ENCODE data around the gene PPP2R2C.

PPP2R2C gene

DNA sequence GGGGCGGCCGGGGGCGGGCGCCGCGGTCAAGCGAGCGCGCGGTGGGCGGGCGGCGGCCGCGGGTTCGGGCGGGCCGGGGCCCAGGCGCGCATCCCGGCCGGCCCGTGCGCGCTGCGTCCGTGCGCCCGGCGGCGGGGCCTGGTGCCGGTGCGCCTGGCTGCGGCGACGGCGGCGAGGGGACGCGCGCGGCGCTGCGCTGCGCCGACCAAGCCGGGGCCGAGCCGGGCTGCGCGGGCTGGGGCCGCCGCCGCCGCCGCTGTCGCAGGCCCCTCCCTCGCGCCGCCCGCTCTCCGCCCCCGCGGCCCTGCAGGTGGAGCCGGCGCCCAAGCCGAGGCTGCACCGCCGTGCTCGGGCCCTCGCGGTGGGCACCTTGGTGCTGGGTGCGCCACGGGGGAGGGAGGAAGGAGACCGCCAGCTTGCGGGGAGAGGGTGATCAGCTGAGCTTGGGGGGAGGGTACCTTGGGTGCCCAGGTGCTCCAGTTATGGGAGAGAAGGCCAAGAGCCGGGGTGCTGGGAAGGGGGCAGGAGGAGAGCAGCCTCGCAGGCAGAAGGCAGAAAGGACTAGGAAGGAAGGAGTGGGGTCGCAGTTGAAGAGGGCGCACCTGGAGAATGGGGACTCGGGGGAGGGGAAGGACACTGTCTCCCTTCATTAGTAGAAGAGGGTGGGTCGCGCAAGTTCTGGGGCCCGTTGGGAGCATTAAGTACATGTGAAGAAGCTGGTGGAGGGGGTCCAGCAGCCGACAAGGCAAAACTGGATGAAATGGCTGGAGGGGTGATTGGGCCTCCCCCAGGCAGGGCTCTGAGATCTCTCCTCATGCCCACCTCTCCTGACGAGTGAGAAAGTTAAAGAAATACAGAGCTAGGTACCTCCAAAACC, at the start of gene PPP2R2C:
TSS of gene PPP2R2C (minus strand) at position 228 of the 877 bp plus-strand sequence. CDS start 385 bp downstream, outside the sequence.
- DNase-seq (ENCODE audit: low spot score) = no peak

DNA sequence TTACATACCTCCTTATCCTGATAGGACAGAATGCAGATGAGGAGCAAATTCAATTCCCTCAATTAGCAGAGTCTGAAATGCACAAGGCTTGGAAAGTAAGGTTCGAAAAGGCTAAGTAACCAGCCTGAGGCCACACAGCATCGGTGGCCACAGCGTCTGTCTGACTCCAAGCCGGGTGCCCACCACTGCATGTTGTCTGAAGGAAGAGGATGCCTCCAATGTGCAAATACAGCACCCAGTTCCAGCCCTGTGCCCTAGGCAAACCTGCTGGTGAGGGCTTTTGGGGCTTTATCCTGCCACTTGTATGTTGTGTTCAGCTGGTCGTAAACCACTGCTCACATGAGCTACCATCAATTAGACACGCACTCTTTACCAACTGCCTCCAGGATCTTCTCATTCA, 48.6 kb upstream of the PPP2R2C start:
- DNase-seq (ENCODE audit: low spot score) = no peak

DNA sequence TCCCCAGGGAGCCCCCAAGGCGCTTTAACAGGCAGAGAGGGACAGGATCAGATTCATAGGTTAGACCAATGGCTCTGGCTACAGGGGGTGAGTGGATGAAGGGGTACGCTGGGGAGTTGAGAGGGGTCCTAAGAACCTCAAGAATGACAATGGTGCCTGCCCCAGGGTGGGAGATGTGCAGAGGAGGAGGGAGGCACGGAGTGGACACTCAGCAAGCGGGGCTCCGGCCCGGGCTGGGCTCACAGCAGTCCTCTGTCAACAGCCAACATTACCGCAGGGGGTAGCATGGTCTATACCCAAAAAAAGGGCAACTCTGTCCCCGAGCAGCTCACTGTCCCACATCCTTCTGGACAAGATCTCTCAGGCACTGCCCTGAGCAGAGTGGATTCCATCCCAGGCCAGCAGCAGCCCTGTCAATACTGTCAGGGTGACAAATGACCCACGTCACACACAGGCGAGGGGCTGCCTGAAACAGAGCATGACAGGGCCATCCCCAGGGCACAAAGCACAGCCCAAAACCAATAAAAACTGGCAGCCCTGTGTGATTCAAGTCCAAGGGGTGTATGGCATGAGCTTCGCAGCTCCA, 47.7 kb upstream of the PPP2R2C start:
- DNase-seq (ENCODE audit: low spot score) = no peak

DNA sequence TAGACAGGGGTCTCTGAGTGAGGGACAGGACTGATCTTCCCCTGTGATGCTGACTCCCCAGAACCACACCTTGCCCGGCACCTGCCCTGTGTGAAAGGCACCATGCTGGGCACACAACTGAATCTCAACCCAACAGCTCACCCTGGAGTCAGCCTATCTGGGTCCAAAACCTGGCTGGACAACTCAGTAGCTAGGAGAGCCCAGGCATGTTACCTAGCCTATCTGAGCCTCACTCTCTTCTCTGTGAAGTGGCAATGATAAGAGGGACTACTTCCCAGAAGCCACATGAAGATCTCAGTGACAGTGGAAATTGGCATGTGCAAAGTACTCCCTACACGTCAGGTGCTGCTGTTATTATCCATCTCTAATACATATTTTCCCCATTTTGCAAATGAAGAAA, 44.8 kb upstream of the PPP2R2C start:
- DNase-seq (ENCODE audit: low spot score) = no peak

DNA sequence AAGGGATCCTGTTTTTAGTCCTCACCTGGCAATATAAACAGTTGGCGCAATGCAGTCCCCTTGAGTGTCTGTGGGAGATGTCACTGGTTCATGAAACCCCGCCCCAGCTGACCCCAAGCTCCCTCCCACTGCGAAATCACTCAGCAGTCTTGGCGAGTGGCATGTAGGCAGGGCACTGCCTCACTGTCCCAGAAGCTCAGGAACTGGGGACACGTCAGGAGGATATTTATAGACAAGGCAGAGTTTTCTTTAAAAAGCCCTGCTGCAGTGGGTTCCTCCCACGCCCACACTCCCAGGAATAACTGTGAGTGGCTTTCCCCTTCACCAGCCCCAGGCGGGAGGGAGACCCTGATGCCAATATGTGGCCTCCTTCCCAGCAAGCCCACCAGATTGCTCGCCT, 44.3 kb upstream of the PPP2R2C start:
- DNase-seq (ENCODE audit: low spot score) = no peak

DNA sequence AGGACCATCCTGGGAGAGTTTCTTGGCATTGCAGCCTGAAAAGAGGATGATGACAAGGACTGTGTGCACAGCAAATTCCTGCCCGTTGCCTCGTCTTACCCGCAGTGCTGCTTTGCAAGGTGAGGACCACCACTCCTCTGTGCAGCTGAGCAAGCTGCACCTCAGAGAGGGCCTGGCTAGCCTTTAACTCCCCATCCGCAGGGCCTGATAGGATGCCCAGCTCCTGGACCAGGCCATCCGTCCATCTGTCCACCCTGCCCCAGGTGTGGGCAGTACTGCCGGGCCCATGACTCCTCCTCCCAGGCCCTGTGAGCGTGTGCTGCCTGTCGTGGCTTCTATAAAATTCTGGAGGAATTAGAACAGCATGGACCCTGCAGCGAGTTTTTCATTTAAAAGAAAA, 43.9 kb upstream of the PPP2R2C start:
- DNase-seq (ENCODE audit: low spot score) = no peak

DNA sequence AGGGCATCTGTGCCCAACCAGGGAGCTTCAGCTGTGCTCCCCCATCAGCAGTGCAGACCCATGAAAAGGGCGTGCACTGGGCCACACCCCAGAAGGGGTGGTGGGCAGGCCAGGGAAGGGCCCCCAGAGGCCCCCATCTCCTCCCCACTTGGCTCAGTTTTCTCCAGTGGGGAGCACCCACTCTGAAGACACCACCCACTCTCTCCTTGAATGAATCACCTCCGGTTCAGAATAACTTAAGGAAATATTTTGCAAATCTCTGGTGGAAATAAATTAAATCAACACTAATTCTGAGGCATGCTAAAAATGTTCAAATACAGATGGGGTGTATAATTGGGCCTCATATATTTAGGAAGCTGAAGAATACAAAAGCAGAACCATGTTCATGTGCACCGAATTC, 41.3 kb upstream of the PPP2R2C start:
- no peak for DNase-seq (ENCODE audit: low spot score)

DNA sequence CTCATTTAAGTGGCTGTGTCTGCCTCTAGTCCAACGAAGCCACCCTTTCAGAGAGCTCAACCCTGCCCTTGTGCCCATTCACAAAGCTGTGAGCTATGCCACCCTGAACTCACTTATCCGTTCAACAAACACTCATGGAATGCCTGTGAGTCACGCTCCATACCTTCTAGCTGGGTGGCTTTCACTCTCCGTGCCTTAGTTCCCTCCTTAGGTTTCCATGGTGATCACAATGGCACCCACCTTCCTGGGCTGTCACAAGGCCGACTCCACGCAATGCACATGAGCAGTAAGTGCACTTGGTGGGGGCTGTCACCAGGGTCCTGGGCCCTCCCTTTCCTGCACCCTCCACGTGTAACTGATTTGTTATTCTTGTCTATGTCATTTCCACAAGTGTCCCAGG, 37.2 kb upstream of the PPP2R2C start:
- DNase-seq (ENCODE audit: low spot score) = no peak

DNA sequence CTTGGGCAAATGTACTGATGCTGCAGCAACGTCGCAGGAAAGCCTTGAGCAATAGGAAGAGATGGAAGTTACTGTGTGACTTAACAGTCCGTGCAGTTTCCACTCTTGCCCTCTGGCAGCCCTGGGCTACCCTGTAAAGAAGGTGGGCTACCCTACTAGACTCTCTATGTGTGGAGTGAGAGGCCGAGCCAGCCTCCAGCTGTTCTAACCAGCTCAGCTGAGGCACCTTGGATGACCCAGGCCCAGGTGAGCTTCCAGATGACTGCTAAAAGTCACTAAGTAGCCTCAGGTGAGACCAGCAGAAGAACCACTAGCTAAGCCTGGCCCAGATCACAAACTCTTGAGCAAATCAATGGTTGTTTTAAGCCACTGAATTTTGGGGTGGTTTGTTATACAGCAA, 34.9 kb upstream of the PPP2R2C start:
- no peak for DNase-seq (ENCODE audit: low spot score)

DNA sequence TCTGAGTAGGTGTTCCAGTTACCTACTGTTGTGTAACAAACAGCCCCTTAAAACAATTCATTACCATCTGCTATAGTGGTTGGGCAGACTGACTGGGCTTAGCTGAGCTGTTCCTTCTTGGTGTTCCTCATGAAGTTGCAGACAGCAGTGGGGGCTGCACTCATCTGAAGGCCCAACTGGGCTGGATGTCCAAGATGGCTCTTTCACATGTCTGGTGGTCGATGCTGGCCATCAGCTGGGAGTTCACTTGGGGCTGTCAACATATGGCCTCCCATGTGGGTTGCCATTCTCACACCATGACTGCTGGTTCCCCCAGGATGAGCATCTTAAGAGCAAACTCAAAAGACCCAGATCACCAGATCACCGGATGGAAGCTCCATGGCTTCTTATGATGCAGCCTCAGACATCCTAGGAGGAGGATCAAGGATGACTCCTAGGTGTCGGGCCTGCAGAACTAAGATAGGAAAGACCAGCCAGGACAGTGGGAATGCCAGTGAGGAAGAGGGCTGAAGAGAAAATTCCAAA, 34.3 kb upstream of the PPP2R2C start:
- no peak for DNase-seq (ENCODE audit: low spot score)

DNA sequence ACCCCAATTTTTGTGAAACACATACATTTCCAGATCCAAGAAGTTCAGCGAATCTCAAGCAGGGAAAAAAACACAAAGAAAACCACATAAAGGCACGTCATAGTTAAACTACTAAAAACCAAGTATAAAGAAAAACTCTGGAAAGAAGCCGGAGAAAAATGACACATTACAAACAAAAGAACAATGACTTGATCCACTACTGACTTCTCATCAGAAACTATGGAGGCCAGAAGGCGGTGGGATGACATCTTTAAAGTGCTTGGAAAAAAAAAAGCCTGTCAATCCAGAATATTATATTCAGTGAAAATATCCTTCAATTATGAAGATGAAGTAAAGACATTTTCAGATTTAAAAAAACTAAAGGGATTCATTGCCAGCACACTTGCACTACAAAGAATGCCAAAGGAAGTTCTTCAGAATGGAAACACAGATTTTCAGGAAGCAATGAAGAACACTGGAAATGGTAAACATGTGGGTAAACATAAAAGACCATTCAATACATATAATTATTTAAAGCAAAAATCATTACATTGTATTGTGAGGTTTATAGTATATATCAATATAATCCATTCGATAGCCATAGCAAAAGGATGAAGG, 32.6 kb upstream of the PPP2R2C start:
- no peak for DNase-seq (ENCODE audit: low spot score)

DNA sequence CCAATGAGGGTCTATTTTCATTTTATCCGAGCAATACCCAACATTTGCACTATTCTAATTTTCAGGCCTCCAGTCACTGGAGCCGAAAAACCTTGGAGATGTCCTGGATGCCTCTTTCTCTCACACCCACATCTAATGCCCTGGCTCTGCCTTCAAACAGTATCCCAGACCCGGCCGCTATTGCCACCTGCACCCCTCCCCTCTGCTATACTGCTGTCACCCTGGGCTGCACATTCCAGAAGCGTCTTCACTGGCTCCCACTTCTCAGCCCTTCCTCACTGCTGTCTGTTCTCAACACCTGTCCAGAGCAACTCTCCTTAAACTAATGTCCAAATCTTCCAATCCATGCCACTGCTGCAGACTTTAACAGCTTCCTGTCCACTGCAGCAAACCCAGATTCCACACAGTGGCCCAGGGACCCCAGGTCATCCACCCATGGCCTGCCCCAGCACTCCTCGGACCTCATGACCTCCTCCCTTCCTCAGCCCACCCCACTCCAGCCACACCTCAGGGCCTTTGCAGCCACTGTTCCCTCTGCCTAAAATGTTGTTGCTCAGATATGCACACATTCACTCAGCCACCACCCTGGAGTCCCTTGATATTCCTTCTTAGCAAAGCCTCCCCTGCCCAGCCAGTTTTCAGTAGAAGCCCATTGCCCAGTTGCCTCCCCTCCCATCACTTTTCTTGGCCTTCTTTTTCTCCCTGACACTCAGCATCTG, 30.5 kb upstream of the PPP2R2C start:
- DNase-seq (ENCODE audit: low spot score) = no peak

DNA sequence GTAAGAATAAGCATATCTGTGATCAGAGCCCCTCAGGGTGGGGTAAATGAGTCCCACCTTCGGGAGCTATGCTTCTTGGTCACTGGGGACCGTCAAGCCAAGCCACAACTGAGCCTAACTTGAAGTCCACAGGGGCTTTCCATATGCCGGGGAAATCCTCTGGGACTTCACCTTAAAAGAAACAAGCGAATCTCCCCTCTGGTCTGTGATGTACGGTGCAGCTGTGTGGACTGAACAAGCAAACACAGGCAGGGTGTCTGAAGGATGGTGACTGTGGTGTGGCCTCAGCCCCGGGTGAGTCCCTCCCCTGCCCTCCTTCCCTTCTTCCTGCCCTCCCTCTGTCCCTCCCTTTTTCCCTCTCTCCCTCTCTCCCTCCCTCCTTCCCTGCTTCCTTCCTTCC, 29.7 kb upstream of the PPP2R2C start:
- no peak for DNase-seq (ENCODE audit: low spot score)

DNA sequence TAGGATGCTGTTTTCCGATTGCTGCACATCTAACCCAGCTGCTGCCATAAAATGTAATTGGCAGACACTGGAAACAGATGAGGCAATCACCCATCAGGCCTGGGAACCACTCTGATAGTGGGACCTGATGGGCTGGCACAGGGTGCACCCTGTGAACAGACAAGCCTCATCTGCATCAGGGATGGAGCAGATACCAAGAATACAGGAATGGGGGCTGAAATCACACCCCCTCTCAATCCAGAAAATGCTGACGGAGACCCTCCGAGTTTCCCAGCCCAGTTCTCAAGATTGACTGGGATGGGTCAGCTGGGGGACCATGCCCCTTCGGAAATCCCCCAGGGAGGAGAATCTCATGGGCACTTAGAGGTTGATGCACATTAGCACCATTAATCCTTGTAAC, 28.8 kb upstream of the PPP2R2C start:
- no peak for DNase-seq (ENCODE audit: low spot score)

DNA sequence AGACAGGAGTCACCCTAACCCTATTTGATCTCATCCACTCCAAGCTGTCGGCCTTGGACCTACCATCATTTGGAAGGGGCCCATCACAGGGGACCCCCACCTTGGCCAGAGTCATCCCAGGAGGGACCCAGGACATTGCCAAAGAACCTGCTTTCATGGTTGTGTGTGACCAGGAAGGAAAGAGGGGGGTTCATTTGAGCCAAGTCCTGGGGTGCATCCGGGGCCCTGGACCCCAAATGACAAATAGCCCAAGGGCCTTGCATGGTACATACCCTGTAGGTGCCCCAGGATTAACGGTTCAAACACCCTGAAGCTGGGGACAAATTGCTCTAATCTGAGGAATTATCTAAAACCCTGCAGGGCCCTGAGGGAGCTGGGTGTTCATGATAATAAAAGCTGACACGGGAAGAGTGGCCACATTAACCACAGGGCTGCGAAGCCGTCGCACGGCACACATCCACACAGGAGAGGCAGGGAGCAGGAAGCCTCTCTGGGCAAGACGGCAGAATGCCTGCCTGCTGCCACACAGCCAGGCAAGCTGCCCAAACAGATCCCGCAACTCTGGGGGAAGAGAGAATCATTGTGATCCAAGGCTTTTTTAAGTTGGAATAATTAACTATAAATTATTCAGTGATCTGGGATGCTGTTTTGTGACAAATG, 28.2 kb upstream of the PPP2R2C start:
- DNase-seq (ENCODE audit: low spot score) = no peak

DNA sequence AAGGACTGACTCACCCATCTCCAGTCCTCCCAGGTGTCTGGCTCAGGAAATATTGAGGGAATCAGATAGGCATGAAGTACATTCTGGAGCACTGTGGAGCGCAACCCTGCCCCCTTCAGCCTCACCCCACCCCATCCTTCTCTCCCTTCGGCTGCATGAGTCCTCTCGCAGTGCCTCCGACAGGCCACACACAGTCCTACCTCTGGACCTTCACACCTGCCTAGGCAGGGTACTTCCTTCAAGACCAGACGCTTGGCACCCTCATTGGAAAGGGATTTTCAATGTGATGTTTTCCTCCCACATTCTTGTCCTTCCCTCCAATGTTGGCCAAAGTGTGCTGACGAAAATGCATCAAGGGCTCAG, 26.8 kb upstream of the PPP2R2C start:
- DNase-seq (ENCODE audit: low spot score) = no peak

DNA sequence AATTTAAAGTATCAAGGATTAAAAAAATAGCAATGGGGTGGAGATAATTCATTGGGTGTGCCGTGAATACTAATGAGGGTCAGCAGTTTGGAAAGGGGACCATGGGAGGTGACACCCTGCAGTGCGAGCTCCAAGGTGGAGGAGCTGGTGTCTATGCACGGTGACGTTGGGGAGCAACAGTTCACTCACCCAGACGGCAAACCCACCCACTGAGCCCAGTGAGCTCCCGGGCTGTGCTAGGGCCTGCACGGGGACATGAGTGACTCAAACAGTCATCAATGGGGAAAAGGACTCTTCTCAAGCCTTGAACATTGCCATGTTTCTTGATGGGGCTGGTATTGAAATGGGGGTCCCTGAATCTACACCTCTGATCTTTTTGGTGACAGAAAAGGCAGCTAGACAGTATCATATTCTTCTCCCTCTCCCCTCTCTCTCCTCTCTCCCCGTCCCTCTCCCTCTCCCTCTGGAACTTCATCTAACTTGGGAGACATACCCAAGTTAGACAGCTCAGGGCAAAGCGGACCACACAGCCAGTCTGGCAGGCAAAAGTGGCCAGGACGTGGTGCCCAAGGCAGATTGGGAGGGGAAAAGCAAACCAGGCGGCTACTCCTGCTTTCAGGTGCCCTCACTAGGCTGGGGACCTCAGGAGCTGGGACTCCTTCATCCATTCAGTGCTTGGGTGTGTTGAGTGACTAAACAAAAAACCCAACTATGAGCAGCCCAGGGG, 26.3 kb upstream of the PPP2R2C start:
- DNase-seq (ENCODE audit: low spot score) = no peak

DNA sequence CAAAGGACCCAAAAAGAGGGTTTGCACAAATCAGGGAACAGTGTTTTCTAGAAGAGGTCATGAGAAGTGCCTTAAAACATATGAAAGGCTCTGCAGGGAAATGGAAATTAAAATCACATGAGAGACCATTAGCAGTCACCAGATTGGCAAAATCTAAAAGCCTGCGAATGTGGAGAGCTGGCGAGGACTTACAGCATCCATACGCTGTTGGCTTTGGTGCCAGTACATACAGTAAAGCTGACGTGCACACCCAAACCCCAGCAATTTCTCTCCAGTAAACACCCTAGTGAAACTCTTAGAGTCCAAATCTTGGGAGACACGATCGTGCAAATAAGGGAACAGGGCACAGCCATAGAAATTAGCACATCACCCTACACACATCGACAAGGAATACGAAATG, 25.4 kb upstream of the PPP2R2C start:
- no peak for DNase-seq (ENCODE audit: low spot score)

DNA sequence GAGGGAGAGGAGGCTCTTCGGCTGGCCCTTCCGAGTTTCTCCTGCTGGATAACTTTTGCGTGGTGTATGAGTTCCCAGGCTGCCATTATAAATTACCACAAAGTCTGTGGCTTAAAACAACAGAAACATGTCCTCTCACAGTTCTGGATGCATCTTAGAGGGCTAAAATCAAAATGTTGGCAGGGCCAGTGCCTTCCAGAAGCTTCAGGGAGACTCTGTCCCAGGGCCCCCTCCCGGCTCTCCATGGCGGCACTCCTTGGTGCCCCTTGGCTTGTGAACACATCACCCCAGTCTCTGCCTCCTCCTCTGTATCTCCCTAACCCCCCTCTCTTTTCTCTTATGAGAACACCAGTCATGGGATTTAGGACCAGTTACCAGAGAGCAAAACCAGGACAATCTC, 23.3 kb upstream of the PPP2R2C start:
- no peak for DNase-seq (ENCODE audit: low spot score)

DNA sequence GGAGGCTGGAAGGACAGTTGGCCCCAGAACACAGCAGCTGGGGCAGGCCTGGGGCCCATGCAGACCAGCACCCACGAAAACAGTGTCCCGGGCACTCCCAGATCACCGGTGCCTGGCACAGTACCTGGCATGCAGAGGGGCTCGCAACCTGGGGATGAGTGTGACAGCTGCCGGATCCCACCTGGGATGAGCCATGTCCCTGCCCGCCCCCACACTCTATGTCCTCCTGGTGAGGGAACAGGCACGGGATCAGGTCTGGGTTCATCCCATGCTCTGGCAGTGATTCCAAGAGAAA, 22.8 kb upstream of the PPP2R2C start:
- DNase-seq (ENCODE audit: low spot score) = no peak

DNA sequence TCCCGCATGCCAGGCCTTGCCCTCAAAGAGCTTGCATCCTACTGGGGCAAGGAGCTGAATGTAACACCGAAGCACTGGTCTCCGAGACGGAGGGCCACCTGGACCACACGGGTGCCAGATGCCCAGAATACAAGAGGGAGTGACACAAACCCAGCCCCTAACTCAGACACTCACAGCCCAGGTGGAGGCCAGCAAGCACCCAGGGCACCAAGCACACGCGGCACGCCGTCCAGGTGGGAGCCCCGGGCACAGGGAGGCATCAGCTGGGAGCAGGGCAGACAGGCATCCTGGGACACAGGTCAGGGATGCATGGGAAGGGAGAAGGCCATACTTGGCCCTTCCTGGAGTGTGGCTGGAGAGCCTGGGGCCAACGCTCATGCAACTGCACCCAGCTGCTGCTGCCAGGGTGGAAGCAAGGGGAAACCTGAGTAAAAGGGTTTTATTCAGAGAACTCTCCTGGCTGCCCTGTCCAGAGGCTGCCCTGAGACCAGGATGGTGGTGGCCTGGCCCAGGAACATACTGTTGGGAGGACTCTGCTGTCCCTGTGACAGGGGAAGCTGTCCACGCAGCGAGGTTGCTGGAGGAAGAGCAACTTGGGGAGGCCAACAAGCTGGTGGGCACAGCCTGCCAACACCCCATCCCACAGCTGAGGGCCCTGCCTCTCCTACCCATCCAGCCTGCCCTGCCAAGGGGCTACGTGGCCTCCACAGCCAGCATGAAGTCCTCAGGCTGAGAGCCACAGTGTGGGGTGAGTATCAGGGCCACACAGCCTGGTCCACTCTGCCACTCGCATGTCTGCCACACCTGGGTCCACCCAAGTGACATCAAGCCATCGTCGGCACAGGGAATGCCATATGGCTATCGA, 22.2 kb upstream of the PPP2R2C start:
- no peak for DNase-seq (ENCODE audit: low spot score)

Measured in GM03348 (cell line).